ENCODE results near the gene SLC35F1. TPM values are rescaled to one million over a fixed set of nuclear protein-coding genes. Genes with fewer than 3 reads are reported as not detected.
"Not testable (repeated sequence)": the region's sequence is repeated elsewhere in the genome, so short reads cannot be mapped to it uniquely, and the experiment has no call there.

Gene SLC35F1
- total RNA-seq, 2 donors from 2014 or later, result not detected

DNA sequence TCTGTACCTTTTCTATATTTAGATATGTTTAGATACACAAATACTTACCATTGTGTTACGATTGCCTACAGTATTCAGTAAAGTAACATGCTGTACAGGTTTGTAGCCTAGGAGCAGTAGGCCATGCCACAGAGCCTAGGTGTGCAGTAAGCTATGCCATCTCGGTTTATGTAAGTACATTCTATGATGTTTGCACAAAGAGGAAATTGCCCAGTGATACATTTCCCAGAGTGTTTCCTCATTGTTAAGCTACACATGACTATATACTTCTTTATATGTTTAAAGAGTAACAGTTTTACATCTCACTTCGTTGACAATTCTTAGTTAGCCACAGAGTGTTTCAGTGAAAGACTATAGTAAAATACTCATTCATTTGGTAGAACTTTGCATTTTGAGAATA, 51.5 kb downstream of the SLC35F1 start:
- no peaks in the 10 kb centered on the region for H3K36me3 Mint-ChIP-seq
- DNase-seq (ENCODE audit: low spot score in 2 of 2) (no peak), ATAC-seq (no peak)
- no peak overlapping the region for H3K27ac Mint-ChIP-seq
- no peaks in the 10 kb centered on the region for H3K9me3 Mint-ChIP-seq

DNA sequence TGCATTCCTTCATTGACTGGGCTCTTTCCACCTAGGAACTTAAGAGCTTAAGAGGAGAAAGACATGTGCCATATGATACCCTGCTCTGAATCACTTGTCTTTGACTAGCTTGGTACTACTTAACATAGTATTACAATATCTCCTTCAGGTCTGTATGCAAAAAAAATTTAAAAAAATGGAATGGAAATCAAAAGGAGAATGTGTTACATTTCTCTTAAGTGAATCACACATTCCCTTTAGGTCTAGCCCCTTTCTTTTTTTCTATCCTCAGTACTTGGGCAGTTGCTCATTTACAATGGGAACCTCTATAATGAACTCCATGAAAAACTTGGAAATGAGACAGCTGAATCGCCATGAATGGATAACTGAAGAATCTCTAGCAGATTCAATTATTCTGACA, 53.8 kb downstream of the SLC35F1 start:
- ATAC-seq (no peak), DNase-seq (ENCODE audit: low spot score in 2 of 2) (no peak)
- H3K27ac Mint-ChIP-seq, result no peak overlapping the region
- peaks cover 0 to 5% of the 10 kb centered on the region in 2 donors for H3K36me3 Mint-ChIP-seq
- H3K9me3 Mint-ChIP-seq, result peaks cover 10% of the 10 kb centered on the region in 2 donors

DNA sequence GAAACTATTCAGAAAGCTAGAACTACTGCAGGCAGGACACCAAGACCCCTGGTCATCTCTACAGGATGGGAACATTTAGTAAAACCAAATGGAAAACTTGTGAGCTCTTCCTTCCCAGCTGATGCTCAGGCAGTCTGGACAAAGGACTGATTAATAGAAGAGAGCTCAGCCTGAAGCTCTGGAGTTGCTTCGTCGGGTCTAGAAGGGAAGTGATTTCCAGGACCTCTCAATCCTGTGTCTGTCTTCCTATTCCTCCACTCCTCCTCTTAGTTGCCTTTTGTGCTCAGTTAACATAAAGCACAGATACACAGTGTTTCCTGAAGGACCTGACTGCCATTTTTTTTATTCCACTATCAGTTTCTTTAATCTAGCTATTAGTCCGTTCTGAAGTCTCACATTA, 54.2 kb downstream of the SLC35F1 start:
- Mint-ChIP-seq H3K9me3 (peaks cover 10% of the 10 kb centered on the region in 2 donors), H3K27ac (no peak overlapping the region), H3K36me3 (peaks cover 0 to 5% of the 10 kb centered on the region in 2 donors)
- ATAC-seq, result no peak
- no peak for DNase-seq (ENCODE audit: low spot score in 2 of 2)

DNA sequence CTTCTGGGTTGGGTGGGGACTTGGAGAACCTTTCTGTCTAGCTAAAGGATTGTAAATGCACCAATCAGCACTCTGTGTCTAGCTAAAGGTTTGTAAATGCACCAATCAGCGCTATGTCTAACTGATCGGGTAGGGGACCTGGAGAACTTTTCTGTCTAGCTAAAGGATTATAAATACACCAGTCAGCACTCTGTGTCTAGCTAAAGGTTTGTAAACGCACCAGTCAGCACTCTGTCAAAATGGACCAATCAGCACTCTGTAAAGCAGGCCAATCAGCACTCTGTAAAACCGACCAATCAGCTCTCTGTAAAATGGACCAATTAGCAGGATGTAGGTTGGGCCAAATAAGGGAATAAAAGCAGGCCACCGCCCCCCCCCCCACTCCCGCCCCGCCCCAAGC, 58.7 kb downstream of the SLC35F1 start:
- not testable (repeated sequence) for H3K27ac Mint-ChIP-seq; ATAC-seq; DNase-seq (ENCODE audit: low spot score in 2 of 2); H3K36me3 Mint-ChIP-seq
- peaks cover 10 to 16% of the 10 kb centered on the region in 2 donors for H3K9me3 Mint-ChIP-seq

DNA sequence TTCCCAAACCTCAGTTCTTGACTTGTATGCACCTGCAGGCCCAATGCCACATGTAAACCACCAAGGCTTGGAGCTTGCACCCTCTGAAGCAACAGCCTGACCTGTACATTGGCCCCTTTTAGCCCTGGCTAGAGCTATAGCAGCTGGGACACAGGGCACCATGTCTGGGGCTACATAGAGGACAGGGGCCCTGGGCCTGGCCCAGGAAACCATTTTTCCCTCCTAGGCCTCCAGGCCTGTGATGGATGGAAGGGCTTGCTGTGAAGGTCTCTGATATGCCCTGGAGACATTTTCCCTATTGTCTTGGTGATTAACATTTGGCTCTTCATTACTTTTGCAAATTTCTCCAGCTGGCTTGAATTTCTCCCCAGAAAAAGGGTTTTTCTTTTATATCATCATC, 64.6 kb downstream of the SLC35F1 start:
- H3K36me3 Mint-ChIP-seq, result peaks cover 0 to 13% of the 10 kb centered on the region in 2 donors
- H3K9me3 Mint-ChIP-seq, result peaks cover 0 to 8% of the 10 kb centered on the region in 2 donors
- no peak overlapping the region for H3K27ac Mint-ChIP-seq
- DNase-seq (ENCODE audit: low spot score in 2 of 2) (no peak), ATAC-seq (no peak)

DNA sequence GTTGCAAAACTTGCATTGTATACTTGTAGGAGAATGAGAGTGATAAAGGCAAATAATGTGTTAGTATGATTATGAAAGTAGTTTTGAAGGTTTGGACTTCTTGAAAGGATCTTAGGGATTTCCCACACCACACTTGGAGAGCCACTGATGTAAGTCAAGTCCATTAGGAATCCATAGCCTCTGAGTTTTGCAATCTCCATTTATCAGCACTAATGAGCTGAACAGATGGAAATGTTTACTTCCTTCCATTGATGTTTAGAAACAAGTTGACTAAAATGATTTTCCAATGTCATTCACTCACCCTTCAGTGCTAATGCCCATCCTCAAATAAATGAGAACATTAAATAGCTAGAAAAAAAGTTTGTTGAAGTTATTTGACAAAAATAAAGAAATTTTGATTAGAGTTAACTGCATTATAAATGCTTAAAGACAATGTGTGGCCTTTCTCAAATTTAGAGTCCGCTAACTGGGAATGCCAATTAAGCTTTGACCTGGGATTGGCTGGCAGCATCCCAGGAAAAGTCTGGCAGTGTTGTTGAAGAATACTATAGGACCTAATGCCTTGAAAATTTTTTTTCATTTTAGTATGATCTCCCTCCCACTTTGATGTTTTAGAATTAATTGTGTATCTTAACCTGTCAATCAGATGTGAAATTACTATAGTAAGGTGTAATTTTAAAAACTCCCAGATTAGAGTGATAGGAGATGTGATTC, 68.0 kb downstream of the SLC35F1 start:
- no peak overlapping the region for H3K27ac Mint-ChIP-seq
- ATAC-seq (no peak), DNase-seq (ENCODE audit: low spot score in 2 of 2) (no peak)
- H3K36me3 Mint-ChIP-seq, result peaks cover 0 to 13% of the 10 kb centered on the region in 2 donors
- peaks cover 0 to 5% of the 10 kb centered on the region in 2 donors for H3K9me3 Mint-ChIP-seq

DNA sequence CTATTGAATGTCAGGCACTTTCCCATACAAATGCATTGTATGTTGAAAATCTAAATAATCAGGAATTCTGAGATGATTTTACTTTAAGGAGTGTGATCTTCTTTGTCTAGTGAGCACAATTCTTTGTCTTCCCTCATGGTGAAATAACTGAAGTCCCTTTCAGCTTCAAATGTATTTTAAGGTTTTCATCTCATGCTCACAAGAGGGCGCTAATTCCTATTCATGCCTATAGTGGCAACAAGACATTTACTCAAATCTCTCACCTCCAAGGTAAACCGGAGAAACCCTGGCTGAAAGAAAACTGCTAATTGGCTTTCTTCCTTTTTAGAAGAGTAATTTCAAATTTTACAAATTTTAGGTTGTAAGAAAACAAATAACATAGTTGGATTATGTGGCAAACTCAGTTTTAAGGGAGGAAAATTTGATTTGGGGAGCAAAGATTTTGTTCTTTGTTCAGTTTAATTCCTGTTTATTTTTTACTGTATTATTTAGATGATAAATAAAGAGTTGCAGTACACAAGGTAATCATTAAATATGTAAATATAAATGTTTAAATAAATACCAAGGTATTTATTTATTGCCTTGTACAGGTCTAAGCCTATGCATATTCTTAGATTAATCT, 69.1 kb downstream of the SLC35F1 start:
- H3K27ac Mint-ChIP-seq, result no peak overlapping the region
- peaks cover 0 to 5% of the 10 kb centered on the region in 2 donors for H3K9me3 Mint-ChIP-seq
- peaks cover 0 to 8% of the 10 kb centered on the region in 2 donors for H3K36me3 Mint-ChIP-seq
- DNase-seq (ENCODE audit: low spot score in 2 of 2) (peak in 1 of 2 donors; percentile 21), ATAC-seq (no peak)

DNA sequence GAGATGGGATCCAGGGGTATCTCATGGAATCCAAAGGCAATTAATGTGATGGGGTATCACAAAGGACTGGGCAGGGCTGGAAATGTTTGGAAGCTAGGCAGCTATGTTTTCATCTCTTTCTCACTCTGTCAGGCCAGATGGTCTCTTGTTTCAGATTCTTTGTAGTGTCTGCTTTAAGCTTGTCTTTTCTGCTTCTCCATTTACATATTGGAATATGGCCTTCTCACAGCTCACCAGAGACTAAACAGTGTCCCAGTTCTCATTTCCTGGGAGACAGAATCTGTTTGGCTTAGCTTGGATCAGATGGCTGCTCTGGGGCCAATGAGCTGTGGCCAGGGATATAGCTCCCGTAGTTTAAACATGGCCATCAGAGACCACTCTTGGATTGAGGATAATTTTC, 78.9 kb downstream of the SLC35F1 start:
- H3K9me3 Mint-ChIP-seq, result no peaks in the 10 kb centered on the region
- ATAC-seq (no peak), DNase-seq (ENCODE audit: low spot score in 2 of 2) (no peak)
- no peaks in the 10 kb centered on the region for H3K36me3 Mint-ChIP-seq
- no peak overlapping the region for H3K27ac Mint-ChIP-seq

DNA sequence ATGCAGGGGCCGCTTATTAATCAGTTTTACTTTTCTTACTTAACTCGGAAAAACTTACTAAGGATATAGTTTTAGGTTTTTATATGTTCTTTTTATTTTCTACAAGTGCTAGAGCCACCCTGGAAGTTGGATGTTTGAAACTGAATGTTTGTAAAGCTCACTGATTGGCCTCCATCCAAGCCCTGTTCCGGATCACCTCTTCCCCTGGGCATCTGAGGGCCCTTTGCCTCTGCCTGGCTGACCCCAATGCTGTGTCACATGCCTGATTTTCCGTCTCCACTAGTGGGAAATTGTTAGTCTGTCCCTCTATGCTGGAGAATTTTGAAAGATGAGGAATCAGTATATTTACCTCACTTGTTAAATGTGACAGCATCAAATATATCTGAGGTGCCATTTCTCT, 79.3 kb downstream of the SLC35F1 start:
- no peak for ATAC-seq
- Mint-ChIP-seq H3K9me3 (no peaks in the 10 kb centered on the region), H3K36me3 (no peaks in the 10 kb centered on the region), H3K27ac (no peak overlapping the region)
- no peak for DNase-seq (ENCODE audit: low spot score in 2 of 2)

DNA sequence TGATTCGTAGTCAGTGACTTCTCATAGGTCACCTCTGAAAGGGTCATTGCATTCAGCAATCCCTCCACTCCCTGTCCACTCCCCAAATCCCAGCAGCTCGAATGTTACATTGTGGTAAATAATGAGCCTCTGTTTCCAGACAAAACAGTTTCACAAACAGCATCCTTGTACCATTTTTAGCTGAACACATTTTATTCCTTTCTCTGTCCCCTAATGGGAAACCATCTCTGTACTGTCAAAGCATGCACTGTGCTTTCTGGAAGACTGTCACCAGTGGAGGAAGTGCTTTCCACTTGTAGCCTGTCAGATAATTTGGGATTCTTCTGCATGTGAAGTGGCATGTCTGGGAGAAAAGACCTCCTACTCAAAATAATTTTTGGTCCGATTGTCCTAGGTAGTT, 82.0 kb downstream of the SLC35F1 start:
- H3K27ac Mint-ChIP-seq, result no peak overlapping the region
- no peaks in the 10 kb centered on the region for H3K9me3 Mint-ChIP-seq
- H3K36me3 Mint-ChIP-seq, result no peaks in the 10 kb centered on the region
- no peak for ATAC-seq
- no peak for DNase-seq (ENCODE audit: low spot score in 2 of 2)

DNA sequence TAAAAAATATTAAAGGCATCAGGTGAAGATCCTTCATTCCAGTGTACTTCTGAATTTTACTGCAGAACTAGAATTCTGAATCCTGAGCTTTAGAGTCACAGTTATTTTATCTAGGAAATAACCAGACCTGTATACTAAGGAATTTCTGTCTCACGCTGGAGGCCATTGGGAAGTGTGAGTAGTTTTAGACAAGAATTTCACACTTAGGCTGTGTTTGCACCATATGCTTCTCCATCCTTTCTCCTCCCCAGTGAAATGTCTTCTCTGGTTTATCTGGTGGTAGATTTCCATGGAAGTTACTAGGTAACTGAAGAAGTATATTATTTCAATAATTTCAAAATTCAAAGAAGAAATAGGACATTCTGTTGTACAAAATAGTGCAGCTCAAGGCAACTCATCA, 83.1 kb downstream of the SLC35F1 start:
- H3K27ac Mint-ChIP-seq, result no peak overlapping the region
- no peaks in the 10 kb centered on the region for H3K9me3 Mint-ChIP-seq
- DNase-seq (ENCODE audit: low spot score in 2 of 2) (no peak), ATAC-seq (no peak)
- no peaks in the 10 kb centered on the region for H3K36me3 Mint-ChIP-seq

DNA sequence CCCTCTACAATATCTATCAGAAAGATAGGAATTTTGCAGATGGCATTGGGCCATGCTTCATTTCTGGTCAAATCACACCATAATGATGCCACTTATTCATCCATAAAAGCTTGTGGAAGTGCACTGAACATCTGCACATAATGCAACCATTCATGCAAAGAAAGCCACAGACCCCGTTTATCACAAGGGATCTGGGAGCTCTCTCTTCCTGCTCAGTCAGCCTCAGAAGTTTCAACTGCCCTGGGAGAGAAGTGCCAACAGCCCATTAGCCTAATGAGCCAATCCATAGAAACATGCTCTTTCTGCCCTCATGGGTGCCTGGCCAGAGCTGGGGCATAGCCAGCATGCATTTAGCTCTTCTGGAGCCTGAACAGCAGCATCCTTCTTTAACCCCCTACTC, 85.8 kb downstream of the SLC35F1 start:
- no peak overlapping the region for H3K27ac Mint-ChIP-seq
- H3K9me3 Mint-ChIP-seq, result no peaks in the 10 kb centered on the region
- no peak for ATAC-seq
- DNase-seq (ENCODE audit: low spot score in 2 of 2), result no peak
- H3K36me3 Mint-ChIP-seq, result no peaks in the 10 kb centered on the region

DNA sequence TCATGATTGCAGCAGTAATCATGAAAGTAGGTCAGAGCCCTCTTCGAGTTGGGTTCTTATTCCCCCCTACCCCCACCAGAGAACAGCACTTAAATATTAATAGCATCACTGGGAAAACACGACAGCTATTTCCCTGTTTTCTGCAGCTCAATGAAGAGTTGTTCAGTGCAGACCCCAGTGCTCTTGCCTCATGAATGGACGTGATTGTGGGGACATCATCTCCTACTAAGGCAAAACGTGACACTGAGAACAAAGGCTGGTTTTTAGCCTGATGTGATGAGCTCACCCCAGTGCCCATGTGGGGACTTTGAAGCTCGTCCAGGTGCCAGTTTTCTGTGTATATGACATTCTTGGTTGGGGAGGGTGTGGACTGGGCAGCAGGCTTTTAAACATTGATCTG, 105.9 kb downstream of the SLC35F1 start:
- Mint-ChIP-seq H3K9me3 (peaks cover 4 to 7% of the 10 kb centered on the region in 2 donors), H3K27ac (no peak overlapping the region), H3K36me3 (no peaks in the 10 kb centered on the region)
- ATAC-seq (no peak), DNase-seq (ENCODE audit: low spot score in 2 of 2) (no peak)

DNA sequence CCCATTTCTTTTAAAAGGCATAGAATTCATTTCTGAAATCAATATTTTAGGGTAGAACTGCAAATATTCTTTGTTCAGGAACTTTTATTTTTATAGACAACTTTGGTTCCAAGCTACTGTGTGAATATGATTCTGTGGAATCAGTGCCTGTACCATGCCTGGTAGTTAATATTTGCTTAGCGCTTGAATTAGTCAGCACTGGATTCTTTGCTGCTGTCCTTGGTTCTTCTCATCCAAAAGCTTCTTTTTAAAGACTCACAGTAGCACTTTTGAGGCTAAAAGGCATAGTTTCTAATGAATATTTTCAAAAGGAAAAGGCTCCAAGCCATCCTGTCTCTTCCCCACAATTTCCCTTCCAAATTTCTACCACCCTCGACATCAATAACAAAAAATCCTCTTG, 109.5 kb downstream of the SLC35F1 start:
- no peak overlapping the region for H3K27ac Mint-ChIP-seq
- no peak for ATAC-seq
- no peaks in the 10 kb centered on the region for H3K9me3 Mint-ChIP-seq
- no peaks in the 10 kb centered on the region for H3K36me3 Mint-ChIP-seq
- no peak for DNase-seq (ENCODE audit: low spot score in 2 of 2)

DNA sequence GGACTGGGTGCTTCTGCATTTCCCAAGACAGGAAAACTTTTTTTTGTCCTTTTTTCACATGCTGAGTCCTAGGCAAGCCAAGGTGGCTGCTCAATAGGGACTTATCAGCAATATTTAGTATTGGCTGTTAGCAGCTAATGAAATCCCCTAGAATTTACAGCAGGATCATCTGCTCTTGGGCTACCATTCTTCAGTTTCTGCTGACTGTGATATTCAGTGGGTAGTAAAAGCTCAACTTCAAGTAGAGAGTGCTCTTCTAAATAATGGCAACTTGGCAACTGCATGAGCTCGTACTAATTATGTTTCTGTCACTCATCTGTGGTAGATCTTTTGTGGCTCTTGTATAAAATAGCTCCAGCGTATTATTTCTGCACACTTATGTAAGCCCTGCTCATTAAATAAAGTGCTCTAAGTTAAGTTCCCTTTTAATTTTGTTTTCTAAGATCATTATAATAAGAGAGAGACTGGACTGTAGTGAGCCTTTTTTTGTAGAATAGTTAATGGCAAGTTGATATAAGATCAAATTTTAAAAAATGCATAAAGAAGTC, 110.3 kb downstream of the SLC35F1 start:
- DNase-seq (ENCODE audit: low spot score in 2 of 2) (no peak), ATAC-seq (no peak)

DNA sequence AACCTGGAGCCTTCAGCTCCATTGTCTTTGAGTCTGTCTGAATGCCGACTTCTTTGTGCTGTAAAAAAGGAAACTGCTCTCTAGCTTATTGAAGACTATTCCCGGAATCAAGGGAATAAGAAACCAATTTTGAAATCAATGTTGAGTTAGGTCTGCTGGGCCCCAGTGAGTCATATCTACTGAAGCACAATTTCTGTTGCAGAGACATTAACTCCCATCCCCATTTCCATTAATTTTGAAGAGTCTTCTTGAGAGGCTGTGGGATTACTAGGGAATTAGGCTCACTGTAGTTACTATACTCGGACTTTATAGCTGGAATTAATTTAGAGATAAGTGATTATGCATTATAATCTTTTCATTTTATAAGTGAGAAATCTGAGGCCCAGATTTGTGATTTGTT, 116.7 kb downstream of the SLC35F1 start:
- Mint-ChIP-seq H3K27ac (no peak overlapping the region), H3K9me3 (no peaks in the 10 kb centered on the region)

More for the DNA sequence above, 110.3 kb downstream of the SLC35F1 start:
- Mint-ChIP-seq H3K27ac (no peak overlapping the region), H3K9me3 (no peaks in the 10 kb centered on the region), H3K36me3 (no peaks in the 10 kb centered on the region)

DNA sequence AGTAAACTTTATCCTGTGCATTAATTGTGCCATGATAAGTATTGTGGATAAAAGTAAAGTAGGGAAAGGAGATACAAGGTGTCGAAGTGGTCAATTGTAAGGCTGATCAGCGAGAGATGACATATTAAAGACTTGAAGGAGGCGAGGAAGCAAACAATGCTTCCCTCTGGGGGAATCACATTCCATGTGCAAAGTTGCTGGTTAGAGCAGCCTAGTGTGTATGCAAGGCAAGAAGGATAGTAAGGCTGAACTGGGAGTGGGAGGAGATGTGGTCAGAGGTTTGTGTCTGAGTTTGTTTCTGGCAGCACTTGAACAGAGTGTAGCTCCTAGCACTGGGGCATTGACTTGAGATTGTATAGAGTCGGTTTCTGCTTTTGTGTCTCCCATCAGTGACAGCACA, 122.9 kb downstream of the SLC35F1 start:
- no peaks in the 10 kb centered on the region for H3K36me3 Mint-ChIP-seq
- no peak overlapping the region for H3K27ac Mint-ChIP-seq
- no peak for ATAC-seq

More for the DNA sequence above, 116.7 kb downstream of the SLC35F1 start:
- no peaks in the 10 kb centered on the region for H3K36me3 Mint-ChIP-seq
- no peak for ATAC-seq
- DNase-seq (ENCODE audit: low spot score in 2 of 2), result no peak

DNA sequence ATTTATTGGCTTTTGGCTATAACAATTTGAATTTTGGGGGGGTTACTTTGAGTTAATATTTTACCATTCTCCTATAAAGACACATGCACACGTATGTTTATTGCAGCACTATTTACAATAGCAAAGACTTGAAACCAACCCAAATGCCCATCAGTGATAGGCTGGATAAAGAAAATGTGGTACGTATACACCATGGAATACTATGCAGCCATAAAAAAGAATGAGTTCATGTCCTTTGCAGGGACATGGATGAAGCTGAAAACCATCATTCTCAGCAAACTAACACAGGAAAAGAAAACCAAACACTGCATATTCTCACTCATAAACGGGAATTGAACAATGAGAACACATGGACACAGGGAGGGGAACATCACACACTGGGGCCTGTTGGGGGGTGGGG, 130.4 kb downstream of the SLC35F1 start:
- DNase-seq (ENCODE audit: low spot score in 2 of 2), result not testable (repeated sequence)

More for the DNA sequence above, 122.9 kb downstream of the SLC35F1 start:
- no peaks in the 10 kb centered on the region for H3K9me3 Mint-ChIP-seq
- DNase-seq (ENCODE audit: low spot score in 2 of 2), result no peak

More for the DNA sequence above, 130.4 kb downstream of the SLC35F1 start:
- H3K9me3 Mint-ChIP-seq, ATAC-seq, H3K27ac Mint-ChIP-seq, H3K36me3 Mint-ChIP-seq: not testable (repeated sequence)

Data from activated naive CD4-positive, alpha-beta T cell treated with anti-CD3 and anti-CD28 coated beads, Interleukin-2, amount 50 U/mL, for 72 hours (primary cell).